ENCODE measurements around the gene SIAH3.

SIAH3 gene

GRCh38 chr13:45861322-45861721 is 9.8 kb upstream of the SIAH3 start:
- DNase-seq: no peak

GRCh38 chr13:45860240-45860639 is 8.7 kb upstream of the SIAH3 start:
- no peak for DNase-seq

DNA sequence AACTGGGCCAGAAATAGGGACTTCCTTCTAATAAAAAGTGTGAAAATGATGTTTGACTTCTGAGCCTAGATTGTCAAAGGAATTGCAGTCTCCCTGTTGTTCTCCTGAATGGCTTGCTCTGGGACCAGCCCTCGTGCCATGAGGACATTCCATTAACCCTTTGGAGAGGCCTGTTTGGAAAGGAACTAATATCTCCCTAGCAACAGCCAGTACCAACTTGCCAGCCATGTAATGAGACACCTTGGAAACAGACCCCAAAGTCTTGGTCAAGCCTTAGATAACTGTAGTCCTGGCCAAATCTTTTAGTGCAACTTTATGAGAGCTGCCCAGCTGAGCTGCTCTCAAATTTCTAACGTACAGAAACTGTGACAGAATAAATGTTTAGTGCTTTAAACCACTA is 8.2 kb upstream of the SIAH3 start:
- DNase-seq: no peak

- DNase-seq: no peak
Observed at GRCh38 chr13:45852494-45852893, 941 bp upstream of the SIAH3 start.

- DNase-seq: no peak
Observed at GRCh38 chr13:45851956-45852355, 403 bp upstream of the SIAH3 start.

GRCh38 chr13:45850027-45850613 is 1.4 kb downstream of the SIAH3 start:
- DNase-seq: no peak

DNA sequence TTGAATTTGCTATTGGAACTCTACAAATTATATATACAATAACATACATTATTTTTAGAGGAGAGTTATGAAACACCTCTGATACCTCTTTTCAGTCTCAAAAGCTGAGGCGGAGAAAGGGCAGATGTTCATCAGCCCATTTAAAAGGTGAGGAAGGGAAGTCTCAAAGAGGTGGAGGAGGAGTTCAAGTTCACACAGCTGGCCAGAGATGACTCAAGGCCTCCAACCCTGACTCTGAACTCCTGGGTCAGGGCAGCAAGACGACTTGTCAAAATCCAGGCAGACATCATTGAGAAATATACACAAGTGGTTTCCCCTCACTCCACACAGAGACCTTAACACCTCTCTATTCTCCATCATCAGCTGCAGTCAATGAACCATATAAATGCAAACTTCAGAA is 2.1 kb downstream of the SIAH3 start:
- no peak for DNase-seq

DNA sequence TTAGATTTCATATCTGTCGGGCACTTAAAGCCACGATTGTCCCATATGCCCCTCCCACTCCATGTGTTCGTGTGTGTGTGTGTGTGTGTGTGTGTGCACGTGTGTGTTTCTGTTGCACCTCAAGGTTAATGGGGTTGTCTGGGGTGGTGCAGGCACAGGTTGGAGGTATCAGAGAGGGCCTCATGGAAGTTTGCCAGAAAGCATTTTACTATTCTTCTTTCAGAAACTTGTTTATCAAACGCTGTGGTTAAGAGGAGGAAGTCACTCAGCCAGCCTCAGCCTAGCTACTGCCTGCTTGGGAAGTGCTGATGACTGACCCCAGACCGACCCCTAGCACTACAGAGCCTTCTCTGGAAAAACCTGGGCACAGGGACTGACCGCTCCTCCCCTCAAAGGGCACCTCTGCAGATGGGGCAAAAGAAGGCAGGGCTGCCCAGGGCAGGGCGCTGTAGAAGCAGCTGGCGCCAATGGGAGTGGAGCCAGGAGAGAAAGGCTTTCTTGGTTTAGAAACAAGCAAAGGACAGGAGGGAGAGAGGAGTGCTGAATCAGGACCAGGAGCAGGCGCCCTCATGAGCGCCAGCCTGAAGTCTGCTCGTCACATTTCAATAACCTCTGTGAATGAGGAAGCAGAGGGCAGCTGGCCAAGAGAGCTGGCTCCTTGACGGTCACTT is 3.9 kb downstream of the SIAH3 start:
- peak; percentile 6 to 23 for DNase-seq

DNA sequence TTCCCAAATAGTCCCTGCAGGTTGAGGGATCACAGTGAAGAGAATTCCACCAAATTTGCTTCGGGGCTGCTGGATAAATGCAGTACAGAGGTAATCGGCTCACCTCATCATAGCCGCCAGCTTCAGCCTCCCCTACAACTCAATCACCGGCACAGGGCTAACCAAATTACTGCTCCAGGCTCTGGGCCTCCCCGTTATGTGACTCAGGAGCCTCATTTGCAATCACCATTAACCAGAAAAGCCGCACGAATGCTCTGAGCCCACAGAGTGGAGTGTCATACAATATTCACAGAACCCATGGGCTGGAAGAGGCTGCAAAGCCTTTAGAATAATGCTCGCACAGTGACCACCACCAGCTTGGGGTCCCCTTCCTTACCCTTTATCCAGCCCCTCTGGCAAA is 4.9 kb downstream of the SIAH3 start:
- DNase-seq: no peak

DNA sequence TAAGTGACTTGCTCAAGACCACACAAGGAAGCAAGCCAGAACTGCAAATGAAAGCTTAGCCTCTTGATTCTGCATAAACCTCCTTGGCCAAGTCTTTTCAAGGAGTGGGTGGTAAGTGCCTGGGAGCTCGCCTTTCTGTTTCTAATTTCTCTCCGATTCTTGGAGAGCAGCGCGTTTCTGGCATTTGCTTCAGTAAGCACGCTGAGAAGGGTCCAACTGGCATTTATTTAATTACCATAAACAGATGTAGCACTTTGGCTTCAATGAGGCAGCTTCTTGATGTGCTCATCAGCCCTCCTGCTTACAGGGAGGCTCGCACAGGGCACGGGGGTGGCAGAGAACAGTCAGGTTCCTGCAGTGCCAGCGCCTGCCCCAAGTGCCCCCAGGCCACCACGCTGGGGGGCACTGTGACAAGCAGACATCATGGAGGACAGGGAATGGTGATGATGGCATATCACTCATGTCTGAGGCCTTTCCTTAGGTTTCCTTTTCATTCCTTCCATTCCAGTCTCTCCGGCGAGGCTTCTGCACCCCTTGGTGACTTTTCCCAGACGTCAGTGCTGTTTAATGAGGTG is 13.3 kb downstream of the SIAH3 start:
- DNase-seq: no peak

- no peak for DNase-seq
Observed at GRCh38 chr13:45837111-45837510, 14.4 kb downstream of the SIAH3 start.

DNA sequence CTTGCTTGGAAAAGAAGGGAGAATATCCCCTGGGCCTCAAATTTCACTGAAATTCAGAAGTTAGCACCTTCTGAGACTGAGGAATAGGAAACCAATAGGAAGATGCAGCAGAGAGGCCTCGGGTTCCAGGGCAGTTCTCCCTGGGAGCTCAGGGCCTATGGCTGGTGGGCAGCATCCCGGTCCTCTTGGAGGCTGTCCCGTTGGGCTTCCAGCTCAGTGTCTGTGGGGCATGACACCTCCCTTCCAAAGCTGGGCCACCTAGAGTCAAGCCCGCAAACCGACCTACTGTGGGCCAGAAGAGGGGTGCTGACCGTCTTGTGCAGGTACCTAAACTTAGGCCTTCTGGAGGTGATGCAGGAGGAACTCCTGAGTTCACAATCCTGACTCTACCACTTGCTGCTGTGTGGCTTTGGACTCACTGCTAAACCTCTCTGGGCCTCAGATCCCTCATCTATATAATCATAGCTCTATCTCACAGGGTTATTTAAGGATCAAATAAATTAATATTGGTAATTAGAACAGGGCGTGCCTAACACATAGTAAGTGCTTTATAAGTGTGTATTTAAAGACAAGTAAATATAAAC is 17.1 kb downstream of the SIAH3 start:
- no peak for DNase-seq

DNA sequence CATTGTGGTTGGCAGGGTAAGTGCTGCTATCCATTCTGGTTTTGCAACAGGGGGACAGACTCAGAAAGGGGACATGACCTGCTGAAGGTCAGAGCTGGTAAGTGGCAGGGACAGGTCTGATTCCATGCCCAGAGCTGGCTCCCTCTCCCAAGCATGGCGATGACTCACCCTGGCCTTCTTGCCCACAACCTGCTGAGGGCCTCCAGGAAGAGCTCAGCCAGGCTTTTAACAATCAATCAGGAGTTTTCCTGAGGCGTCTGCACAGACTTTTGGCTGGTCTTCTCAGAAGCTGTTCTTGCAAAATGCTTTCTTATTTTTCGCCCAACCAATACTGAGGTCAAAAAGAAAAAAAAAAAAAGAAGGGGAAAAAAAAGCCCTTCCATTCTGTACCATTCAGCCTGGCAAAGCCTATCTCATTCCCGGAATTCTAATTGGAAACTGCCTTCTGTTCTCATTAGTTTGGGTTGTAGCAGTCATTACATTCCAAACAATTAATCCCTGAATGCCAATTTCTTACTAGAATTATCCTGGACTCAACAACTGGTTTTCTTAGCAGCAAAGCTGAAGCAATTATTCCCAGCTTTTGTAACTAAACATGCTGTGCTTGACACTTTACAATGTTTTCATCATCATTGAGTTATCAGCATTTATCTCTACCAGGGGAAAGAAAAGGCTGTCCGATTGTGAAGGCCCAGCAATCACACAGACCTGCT is 17.7 kb downstream of the SIAH3 start:
- no peak for DNase-seq

- no peak for DNase-seq
Observed at GRCh38 chr13:45833242-45833641, 18.3 kb downstream of the SIAH3 start.

GRCh38 chr13:45831851-45832250 is 19.7 kb downstream of the SIAH3 start:
- DNase-seq: no peak

DNA sequence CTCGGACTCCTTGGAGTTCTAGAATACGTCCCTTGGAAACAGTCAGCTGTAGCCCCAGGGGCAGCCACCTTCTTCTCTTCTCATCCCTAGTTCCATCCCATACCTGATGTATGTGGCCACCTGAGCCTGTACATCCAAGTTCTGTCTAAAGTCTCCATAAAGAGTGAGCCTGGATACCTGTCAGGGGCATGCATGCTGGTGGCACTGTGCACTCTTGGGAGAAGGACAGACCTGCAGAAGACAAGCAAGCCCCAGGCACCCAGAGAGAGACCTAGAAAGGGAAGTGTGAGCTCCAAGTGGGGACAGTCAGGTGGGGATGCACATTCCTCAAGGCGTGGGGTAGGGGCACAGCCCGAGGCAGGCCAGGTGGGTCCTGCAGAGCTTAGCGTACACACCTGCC is 21.4 kb downstream of the SIAH3 start:
- no peak for DNase-seq

GRCh38 chr13:45828256-45828968 is 23.1 kb downstream of the SIAH3 start:
- no peak for DNase-seq

GRCh38 chr13:45827318-45827717 is 24.2 kb downstream of the SIAH3 start:
- no peak for DNase-seq

- no peak for DNase-seq
Observed at GRCh38 chr13:45826731-45827130, 24.8 kb downstream of the SIAH3 start.

DNA sequence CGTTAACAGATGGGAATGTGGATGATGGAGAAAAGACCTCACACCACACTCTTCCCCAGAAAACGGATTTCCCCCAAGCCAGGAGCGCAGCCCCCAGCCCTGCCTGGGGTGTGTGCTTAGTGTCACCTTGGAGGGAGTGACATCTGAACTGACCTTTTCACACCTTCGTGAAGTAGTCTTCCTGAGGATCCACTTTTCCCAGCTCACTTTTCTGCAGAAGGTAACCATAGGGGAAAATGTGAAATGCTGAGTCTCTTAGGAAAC is 26.2 kb downstream of the SIAH3 start:
- no peak for DNase-seq

GRCh38 chr13:45823583-45823982 is 28.0 kb downstream of the SIAH3 start:
- DNase-seq: no peak

DNA sequence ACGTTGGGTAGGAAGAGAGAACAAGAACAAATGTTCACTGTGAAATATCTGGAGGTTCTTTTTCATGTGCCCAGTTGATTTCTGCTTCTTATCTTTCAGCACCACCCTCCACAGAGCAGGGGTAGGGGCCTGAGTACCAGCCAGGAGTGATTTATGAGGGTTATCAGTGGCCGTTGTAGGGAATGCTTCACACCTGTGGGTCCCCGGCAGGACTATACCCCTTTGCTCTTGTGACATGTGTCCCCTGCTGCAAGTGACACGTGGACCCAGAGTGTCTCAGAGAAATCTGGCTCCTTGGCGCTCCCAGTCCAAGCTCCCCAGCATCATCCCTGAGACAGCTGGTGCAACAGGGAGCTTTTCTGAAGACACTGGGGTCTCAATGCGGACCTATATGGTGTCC is 29.7 kb downstream of the SIAH3 start:
- DNase-seq: no peak

GRCh38 chr13:45820106-45820838 is 31.3 kb downstream of the SIAH3 start:
- DNase-seq: no peak

All from stimulated activated CD4-positive, alpha-beta T cell treated with anti-CD3 and anti-CD28 coated beads, Interleukin-2, amount 100 ng/mL, for 24 hours (primary cell).